ENCODE measurements around the gene PPHLN1.

The PPHLN1 gene

DNA sequence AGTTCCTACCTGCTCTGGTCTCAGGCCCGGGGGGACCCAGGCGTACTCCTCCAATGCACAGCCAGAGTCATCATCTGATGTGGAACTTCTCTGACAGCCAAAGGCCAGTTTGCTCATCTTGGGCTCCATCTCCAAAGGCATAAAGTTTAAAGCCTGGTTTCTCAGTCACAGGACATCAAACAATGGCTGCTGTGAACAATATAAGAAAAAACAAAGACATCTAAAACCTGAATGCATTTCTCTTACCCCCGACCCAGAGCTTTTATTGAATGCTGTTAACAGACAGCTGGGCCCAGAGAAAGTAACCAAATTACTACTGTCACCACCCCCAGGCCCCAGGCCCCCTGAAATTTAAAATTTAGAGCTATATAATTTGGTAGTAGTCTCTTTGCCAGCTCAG lies 146.4 kb downstream of the PPHLN1 start:
- TF ChIP-seq CTCF (IDR thresholded peaks at IDR 0.05) = no peak
- no peak for TF ChIP-seq ZFX (IDR thresholded peaks at IDR 0.05; ENCODE audit: borderline replicate concordance)
- no peak overlapping the region for H3K27ac ChIP-seq

DNA sequence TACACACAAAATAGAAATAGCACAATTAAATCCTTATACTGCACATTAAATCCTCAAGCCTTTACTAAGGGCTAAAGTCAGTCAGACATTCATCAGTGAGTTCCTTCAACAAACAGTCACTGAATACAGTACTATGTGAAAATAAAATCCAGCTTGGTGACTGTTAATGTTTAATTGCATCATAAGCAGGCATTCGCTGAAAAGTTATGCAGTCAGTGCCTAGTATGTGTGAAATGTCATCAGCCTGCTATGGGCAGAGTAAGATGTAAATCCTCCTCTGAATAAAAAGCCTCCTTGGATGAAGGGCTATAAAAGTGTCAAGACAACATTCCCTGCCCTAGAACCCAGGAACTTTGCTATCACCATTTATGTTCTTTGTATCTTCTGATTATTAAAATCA lies 147.2 kb downstream of the PPHLN1 start:
- TF ChIP-seq ZFX (IDR thresholded peaks at IDR 0.05; ENCODE audit: borderline replicate concordance) (no peak), CTCF (IDR thresholded peaks at IDR 0.05) (no peak)
- H3K27ac ChIP-seq = no peak overlapping the region

DNA sequence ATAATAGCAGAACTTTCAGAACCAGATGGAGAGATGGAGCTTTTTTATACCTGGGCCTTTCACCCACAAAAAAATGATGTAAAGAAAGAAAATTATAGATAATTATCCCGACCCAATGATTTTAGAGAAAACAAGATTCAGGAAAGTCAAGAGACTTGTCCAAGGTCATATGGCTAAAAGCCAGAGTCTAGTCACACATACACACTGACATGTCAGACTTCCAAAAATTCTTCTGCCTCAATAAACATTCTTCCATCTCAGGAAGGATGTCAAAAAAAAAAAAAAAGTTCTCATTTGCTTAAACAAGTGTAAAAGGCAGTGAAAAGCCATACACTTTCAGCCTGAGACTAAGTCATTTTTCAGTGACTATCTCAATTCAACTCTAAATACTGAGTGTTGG lies 147.6 kb downstream of the PPHLN1 start:
- TF ChIP-seq CTCF (IDR thresholded peaks at IDR 0.05) (no peak), ZFX (IDR thresholded peaks at IDR 0.05; ENCODE audit: borderline replicate concordance) (no peak)
- no peak overlapping the region for H3K27ac ChIP-seq

DNA sequence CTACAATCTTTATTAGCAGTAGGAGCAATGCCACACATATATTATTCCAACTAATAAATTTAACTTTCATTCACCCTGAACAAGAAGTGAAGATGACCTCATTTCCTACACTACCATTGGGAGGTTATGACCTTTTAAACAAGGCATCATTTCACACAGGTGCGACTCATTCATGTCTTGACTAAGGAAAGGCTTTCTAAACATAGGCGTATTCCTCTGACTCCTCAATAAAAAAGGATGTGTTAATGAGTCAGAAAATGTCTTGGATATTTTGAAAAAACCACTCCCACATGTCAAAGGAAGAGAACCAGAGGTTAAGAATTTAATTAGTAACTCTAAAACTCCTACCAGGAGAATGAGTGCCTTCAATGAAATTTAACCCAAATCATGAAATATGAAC lies 148.4 kb downstream of the PPHLN1 start:
- H3K27ac ChIP-seq = no peak overlapping the region
- TF ChIP-seq CTCF (IDR thresholded peaks at IDR 0.05) (no peak), ZFX (IDR thresholded peaks at IDR 0.05; ENCODE audit: borderline replicate concordance) (no peak)

GRCh38 chr12:42475106-42475505 lies 149.1 kb downstream of the PPHLN1 start:
- H3K27ac ChIP-seq = no peak overlapping the region

GRCh38 chr12:42477941-42478340 lies 152.0 kb downstream of the PPHLN1 start:
- H3K27ac ChIP-seq = no peak overlapping the region
- TF ChIP-seq CTCF (IDR thresholded peaks at IDR 0.05) = no peak
- TF ChIP-seq ZFX (IDR thresholded peaks at IDR 0.05; ENCODE audit: borderline replicate concordance) = no peak

More at GRCh38 chr12:42475106-42475505, 149.1 kb downstream of the PPHLN1 start:
- TF ChIP-seq ZFX (IDR thresholded peaks at IDR 0.05; ENCODE audit: borderline replicate concordance) (no peak), CTCF (IDR thresholded peaks at IDR 0.05) (no peak)

DNA sequence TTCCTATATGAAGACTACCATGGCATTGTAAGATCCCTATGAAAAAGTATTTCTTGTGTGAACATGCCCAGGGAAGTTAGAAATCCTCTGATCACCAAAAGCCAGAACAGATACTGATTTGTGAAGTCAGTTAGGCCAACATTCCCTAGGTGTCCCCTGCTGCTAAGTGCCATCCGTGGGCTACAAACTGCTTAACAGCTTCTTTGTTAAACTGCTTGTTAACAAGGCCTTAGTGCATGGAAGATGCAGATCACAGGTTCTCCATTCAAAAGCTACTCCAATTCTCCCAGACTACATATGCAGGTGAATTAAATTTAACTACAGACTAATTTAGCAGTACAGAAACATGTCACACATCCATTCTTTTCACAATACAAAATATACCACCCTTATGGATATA lies 155.4 kb downstream of the PPHLN1 start:
- TF ChIP-seq ZFX (IDR thresholded peaks at IDR 0.05; ENCODE audit: borderline replicate concordance) (no peak), CTCF (IDR thresholded peaks at IDR 0.05) (no peak)
- H3K27ac ChIP-seq = no peak overlapping the region

Measured in 22Rv1 (cell line).